ENCODE results near the gene RSPH4A.

Gene RSPH4A

GRCh38 chr6:116682334-116682712 lies 66.0 kb downstream of the RSPH4A start:
- DNase-seq = no peak
- in situ Hi-C loops (cut with HindIII; ENCODE audit: low pct_ligation_motif_present, low pct_unique_long_range_greater_than_20kb, low sequenced_read_pairs) = no loop called here
